Activated CD4-positive, alpha-beta T cell treated with anti-CD3 and anti-CD28 coated beads, Interleukin-2, Interleukin-4, amounts not matched to agents 100 ng/mL and 50 ng/mL, durations not matched to agents 16 hours and 8 hours (primary cell): ENCODE results near the gene LCP2.

Experiments used
- DNase-seq: peaks from one replicate; pipeline ENCODE4 v3.0.0-alpha.2; 2020; ENCODE audit warnings: low spot score

LCP2 gene

GRCh38 chr5:170296036-170296934, 1.3 kb downstream of the LCP2 start:
- DNase-seq: no peak

DNA sequence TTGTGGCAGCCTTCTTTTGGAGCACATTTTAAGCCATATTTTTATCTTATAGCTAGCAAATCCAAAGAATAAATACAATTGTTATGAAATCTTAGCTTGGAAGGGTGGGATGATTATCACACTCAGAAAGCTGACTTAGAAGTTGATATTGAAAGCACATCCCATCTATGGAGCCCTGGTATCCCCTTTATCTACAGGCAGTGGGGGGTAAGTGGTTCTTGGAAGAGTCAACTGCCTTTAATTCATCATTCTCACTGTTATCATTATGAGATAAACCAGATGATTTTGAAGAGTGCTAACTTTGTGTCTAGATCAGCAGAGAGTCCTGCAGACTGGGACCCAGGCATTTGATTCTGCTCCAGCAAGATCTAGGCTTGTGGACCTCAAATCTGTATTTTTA, 3.0 kb downstream of the LCP2 start:
- no peak for DNase-seq

DNA sequence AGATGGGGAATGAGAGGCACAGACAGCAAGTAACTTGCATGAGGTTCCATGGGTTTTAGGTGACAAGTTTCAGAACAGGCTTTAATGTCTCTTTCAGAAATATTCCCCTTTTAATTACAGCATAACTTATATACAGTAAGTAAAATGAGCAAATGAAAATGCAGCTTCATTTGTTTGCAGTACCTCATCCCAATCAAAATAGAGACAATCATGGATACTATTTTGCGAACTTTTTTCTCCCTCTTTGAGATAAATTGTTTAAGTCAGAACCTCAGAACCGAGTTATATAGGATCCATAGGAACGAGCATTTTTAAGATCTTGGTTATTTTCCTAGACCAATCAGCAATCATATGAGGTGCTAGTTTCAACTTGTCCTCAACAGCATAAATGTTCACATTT, 3.5 kb downstream of the LCP2 start:
- DNase-seq: no peak

GRCh38 chr5:170293273-170293672, 4.3 kb downstream of the LCP2 start:
- DNase-seq: peak; percentile 74

DNA sequence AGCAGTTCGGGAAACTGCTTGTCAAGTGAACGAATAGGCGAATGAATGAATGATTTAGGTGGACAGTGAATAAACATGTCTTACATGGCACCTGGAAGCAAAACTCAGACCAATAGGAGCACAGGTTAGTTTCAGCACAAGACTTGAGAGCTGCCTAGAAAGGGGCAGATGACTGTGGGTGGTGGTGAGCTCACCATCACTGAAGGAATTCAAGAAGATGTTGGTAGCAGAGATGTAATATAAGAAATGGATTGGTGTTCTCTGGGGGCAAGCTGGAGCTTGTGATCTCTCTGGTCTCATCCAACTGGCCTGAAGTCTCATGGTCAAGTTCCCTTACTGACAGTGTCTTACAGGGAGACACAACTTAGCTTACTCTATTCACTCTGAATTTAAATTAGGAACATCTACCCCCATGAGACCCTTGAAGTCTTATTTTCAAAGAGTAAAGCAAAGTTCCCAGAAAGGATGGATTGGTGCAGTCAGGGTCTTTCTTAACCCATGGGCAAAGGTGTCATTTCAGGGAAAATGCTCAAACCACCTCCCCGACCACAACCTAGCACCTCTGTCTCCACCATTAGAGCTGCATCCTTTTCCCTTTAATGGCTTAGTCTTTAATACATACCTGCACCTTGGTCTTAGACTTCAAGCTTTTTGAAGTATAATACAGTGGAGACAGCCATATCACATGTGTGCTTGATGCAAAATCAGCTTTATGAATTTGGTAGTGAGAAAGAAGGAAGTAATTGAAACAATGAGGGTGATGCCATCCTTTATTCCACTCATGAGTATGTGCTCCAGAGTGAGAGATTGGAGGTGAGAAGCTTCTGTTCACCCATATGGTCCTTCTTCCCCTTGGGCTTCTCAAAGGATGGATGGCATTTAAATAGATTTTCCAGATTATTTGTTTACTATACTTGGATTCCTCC, 5.1 kb downstream of the LCP2 start:
- no peak for DNase-seq

DNA sequence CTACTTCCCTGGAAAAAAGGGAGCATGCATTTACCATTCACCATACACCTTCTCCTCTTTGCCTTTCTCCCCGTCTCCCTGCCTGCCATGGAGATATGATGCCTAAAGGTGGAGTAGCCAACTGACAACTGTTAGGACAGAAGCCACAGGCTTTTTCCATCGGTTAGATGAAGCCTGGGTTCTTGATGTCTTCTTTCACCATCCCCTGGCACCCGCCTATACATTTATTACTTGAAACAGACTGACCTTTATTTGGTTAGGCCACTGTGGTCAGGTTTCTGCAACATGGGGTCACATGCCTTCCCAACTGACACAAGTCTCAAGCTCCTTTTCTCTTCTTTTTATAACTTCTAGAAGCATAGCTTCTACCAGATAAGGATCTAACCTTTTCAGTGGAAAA, 7.1 kb downstream of the LCP2 start:
- DNase-seq: no peak

- DNase-seq: no peak
These were observed 7.8 kb downstream of the LCP2 start for GRCh38 chr5:170289764-170290163.

GRCh38 chr5:170289121-170289520, 8.5 kb downstream of the LCP2 start:
- no peak for DNase-seq

- no peak for DNase-seq
These were observed 9.0 kb downstream of the LCP2 start for GRCh38 chr5:170288551-170288950.

DNA sequence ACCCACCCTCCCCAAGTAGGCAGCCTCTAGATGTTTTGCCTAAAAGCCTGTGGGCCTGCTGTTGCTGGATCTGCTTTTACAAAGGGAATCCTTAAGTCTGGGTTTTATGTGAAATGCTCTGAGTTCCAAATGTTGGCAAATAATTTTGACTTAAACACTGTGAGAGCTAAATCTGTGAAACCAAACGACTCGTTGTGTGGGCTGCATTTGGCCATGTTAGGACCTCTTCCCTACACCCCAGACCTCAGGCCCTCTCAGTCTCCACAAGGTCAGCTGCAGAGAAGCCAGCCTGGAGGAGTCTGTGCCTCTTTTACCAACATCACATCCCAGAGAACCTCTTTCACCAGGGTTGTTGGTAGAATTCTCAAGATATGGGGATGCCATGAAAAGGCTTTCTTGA, 9.4 kb downstream of the LCP2 start:
- DNase-seq: no peak

- no peak for DNase-seq
These were observed 10.0 kb downstream of the LCP2 start for GRCh38 chr5:170287532-170287931.

- DNase-seq: no peak
These were observed 11.1 kb downstream of the LCP2 start for GRCh38 chr5:170286386-170286925.

DNA sequence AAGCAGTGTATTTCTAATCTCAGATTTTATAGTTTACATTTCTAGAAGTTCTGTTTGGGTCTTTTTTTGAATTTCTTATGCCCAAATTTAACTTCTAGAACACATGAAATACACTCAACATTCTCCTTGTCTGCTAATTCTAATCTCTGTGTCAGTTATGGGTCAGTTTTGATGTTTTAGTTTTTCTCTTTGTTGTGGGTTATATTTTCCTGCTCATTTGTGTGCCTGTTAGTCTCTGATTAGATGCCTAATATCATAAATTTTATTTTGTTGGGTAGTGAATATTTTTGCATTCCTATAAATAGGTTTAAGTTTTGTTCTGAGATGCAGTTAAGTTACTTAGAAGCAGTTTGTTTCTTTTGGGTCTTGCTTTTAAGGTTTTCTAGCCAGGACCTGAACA, 12.4 kb downstream of the LCP2 start:
- DNase-seq: no peak

DNA sequence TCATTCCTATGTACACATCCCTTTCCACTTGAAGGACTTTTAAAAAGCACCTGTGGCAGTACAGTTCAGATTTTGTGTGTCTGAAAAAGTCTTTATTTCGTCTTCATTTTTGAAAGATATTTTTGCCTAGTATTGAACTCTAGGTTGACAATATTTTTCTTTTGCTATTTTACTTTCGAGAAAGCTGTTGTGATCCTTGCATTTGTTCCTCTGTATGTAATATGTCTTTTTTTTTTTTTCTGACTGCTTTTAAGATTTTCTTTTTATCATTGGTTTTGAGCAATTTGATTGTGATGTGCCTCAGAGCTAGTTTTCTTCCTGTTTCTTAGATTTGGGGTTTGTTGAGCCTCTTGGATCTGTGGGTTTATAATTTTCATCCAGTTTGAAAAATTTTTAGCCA, 13.3 kb downstream of the LCP2 start:
- no peak for DNase-seq

GRCh38 chr5:170283296-170283695, 14.3 kb downstream of the LCP2 start:
- no peak for DNase-seq

DNA sequence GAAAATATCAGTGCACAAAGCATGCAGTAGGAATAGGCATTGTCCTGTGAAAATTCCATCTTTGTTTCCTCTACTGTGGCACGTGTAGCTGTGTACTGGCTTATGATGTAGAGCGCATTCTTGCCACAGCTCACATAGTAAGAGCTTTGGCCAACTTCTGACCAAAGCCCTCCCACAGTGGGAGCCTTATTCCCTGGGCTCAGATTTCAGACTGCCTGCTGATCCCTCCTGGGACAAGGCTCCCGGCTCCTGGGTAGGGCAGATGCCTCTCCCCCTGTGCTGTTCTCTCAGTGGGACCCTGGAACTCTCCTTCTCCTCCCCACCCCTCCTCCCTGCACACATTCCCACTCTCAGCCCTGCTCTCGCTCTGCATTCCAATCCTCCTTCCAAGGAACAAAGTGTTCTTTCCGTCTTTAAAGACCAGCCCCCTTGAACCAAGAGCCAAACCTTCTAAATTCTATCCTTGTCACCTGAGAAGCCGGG, 17.5 kb downstream of the LCP2 start:
- no peak for DNase-seq

DNA sequence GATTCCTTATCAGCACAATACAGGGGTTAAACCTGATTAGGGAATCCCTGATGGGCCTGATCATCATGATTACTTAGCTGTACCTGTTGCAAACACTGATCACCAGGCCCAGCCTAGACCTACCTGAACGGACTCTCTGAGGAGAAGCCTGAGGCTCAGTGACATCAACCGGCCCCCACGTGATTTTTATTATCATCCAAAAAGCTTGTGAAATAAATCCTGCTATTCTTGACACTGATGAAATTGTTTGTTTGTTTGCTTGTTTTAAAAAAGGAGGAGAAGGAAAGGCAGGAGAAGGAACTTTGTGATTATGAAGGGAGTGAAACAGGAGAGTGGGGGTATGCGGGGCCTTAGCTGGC, 18.1 kb downstream of the LCP2 start:
- no peak for DNase-seq

DNA sequence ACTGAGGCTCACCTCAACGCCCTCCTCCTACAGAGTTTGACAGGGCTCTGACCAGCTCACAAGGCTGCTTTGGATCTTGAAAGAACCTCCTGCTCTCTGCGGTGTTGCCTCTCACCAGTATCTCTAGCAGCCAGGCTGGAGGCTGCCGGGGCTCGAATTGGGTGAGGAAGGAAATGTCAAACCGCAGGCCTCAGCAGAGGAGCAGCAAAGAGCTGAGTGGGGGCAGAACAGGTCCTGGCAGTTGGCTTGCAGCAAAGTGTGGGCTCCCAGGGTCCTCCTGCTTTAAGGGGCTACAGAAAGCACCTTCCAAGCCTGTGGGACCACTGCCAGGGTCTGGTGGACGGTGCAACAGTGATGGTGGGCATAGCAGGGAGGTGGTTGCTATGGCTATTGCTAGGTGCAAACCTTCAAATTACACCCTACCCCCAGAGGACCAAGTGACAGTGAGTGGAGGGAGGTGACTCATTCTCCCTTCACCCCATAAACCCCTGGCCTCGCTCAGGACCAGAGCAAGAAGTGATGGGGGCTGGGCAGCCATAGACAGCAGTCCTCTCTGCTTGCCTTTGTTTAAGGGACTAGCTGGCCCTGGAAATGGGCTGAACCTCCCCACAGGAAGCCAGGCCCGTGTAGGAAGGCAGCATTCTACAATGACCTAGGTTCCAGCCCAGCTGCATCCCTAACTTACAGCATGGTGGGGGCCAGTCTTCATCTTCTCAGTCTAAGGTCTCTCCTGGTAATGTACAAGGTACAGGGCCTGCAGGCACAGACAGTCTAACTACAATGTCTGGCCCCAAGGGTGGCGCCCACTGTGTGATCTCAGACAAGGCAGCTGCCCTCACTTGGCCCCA, 18.7 kb downstream of the LCP2 start:
- DNase-seq: peak; percentile 96

DNA sequence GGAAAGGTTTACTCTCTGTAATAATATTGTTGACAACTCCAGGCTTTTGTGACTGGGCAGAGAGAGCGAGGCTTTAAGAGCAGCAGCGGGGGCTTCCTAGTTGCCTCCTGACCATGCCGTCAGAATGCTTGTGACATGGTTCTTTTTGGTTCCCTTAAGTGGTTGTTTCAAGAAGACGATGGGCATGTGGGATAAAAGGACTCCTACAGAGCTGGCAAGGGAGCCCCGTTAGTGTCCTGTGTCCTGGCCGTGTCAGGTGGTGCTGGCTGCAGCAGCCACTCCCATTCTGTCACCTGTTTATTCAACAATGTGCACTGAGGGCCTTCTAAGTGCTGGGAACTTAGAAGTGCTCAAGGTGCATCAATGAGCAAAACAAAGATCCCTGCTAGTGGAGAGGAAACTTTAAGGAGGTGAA, 19.7 kb downstream of the LCP2 start:
- DNase-seq: no peak

- DNase-seq: no peak
These were observed 21.4 kb downstream of the LCP2 start for GRCh38 chr5:170276140-170276539.

DNA sequence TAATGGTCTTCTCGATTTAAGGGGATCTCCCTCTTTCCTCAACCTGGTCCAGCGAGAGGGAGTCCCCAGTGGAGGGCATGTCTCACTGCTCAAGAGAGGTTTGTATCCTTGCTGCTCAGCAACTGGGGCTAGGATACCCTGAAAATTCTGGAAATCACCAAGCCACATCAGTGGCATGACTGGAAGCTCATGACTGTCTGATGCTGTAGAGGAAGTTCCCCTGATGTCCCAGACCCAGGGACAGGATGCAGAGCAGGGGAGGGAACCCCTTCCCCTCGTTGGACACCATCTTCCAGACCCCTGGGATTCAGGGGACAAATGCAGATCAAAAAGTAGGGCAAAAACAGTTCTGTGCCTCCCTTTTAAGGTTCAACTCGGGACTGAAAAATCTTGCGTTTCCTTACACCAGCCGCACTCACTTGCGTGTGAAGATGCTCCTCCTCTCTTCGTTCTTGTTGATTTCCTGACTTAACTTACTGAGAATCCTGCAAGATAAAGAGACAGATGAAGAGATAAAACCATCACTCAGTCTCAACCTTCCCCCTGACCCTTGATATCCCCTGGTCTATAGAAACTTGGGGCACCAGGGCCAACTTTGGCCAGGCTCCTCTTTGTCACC, 22.1 kb downstream of the LCP2 start:
- DNase-seq: no peak
